ENCODE measurements around the gene TANC1.

DNA sequence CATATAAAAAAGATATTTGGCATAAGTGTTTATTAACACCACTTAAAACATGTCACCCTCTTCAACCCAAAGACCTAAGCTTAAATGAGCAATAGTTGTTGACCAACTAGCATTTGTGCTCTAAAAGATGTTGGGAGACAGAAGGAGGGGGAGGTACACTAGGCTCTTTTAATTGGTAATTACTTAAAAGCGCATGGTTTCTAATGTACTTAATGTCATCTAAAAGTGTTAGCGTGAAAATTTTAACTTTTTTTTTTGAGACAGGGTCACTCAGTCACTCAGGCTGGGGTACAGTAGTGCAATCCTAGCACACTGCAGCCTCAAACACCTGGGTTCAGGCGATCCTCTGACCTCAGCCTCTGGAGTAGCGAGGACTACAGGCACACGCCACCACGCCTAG, 312.6 kb downstream of the TANC1 start:
- no peak for TF ChIP-seq POLR2AphosphoS5 (IDR thresholded peaks at IDR 0.05; ENCODE audit: insufficient read depth, low read depth, low read length)
- no peak for TF ChIP-seq EZH2 (IDR thresholded peaks at IDR 0.05; ENCODE audit: borderline replicate concordance, low read depth, low read length, severe bottlenecking)
- TF ChIP-seq, protein P1, sequence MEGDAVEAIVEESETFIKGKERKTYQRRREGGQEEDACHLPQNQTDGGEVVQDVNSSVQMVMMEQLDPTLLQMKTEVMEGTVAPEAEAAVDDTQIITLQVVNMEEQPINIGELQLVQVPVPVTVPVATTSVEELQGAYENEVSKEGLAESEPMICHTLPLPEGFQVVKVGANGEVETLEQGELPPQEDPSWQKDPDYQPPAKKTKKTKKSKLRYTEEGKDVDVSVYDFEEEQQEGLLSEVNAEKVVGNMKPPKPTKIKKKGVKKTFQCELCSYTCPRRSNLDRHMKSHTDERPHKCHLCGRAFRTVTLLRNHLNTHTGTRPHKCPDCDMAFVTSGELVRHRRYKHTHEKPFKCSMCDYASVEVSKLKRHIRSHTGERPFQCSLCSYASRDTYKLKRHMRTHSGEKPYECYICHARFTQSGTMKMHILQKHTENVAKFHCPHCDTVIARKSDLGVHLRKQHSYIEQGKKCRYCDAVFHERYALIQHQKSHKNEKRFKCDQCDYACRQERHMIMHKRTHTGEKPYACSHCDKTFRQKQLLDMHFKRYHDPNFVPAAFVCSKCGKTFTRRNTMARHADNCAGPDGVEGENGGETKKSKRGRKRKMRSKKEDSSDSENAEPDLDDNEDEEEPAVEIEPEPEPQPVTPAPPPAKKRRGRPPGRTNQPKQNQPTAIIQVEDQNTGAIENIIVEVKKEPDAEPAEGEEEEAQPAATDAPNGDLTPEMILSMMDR (IDR thresholded peaks at IDR 0.05; ENCODE audit: extremely low read depth in 1 of 2, insufficient read depth in 1 of 2, low read depth in 1 of 2, low read length in 2 of 2): no peak
